GM12878 (cell line): ENCODE data around the gene STRBP. TPM values are rescaled to one million over a fixed set of nuclear protein-coding genes. Genes with fewer than 3 reads are reported as not detected.

Experiments
- ATAC-seq: fragments of 200-7000 bp; cut with Tn5 transposase; 3 replicates; pipeline ENCODE4 v1.9.1; 2020; ENCODE audit warnings: mild to moderate bottlenecking, moderate library complexity
- BruUV-seq: library from RNA; stranded (reverse); fragments of 400-500 nt; replicated peaks from 2 replicates; lab custom pipeline; 2021; lab: Mats Ljungman, UMichigan
- CTCF ChIA-PET: fragments of 300-600 bp; sonication (Branson Sonifier 250); formaldehyde crosslinking; extraction: SDS; loops from one replicate; lab custom pipeline; 2021; ENCODE audit warnings: inconsistent platforms; lab: Yijun Ruan, JAX
- POLR2A ChIA-PET: fragments of 350-600 bp; formaldehyde crosslinking; extraction: SDS; loops from one replicate; lab custom pipeline; 2021; ENCODE audit warnings: inconsistent platforms; lab: Charles Lee
- RAD21 ChIA-PET: fragments of 300-600 bp; sonication (Branson Sonifier 250); formaldehyde crosslinking; loops from one replicate; lab custom pipeline; 2023; ENCODE audit warnings: antibody characterized with exemption; ENCODE audit not compliant: unreplicated experiment; lab: Charles Lee
- SMC1A ChIA-PET: fragments of 300-600 bp; sonication (Branson Sonifier 250); formaldehyde crosslinking; loops from one replicate; lab custom pipeline; 2023; ENCODE audit not compliant: unreplicated experiment, uncharacterized antibody; lab: Charles Lee
- DNase-seq: peaks from one replicate; pipeline ENCODE4 v3.0.0-alpha.2; 2011; ENCODE audit warnings: low read depth, low spot score
- FAIRE-seq: peaks from 3 replicates; lab custom pipeline; 2011; peaks lifted over from hg19 to GRCh38; lab: Jason Lieb, UNC
- H2AFZ ChIP-seq: 2 replicates; pipeline ENCODE4 v1.6.0; 2011; ENCODE audit warnings: low read depth, low read length, control low read depth; ENCODE audit not compliant: control insufficient read depth
- H3K27ac ChIP-seq: 2 replicates; pipeline ENCODE4 v1.5.1; 2011; ENCODE audit warnings: control low read depth; ENCODE audit not compliant: control insufficient read depth, insufficient read depth
- H3K27me3 ChIP-seq, 2 experiments: replicated peaks in 1 of 2; 2 replicates each; pipeline versions ENCODE4 v1.6.0 to v1.6.1; 2011; ENCODE audit warnings: low read length in 1 of 2; ENCODE audit not compliant: control insufficient read depth in 2 of 2, insufficient read depth in 2 of 2
- H3K36me3 ChIP-seq, 2 experiments: 2 replicates each; pipeline ENCODE4 v1.5.1; 2011; ENCODE audit warnings: low read length in 1 of 2; ENCODE audit not compliant: control insufficient read depth in 2 of 2, insufficient read depth in 2 of 2
- H3K4me1 ChIP-seq: 2 replicates; pipeline ENCODE4 v1.6.1; 2011; ENCODE audit warnings: mild to moderate bottlenecking, low read length, moderate library complexity, mixed read lengths; ENCODE audit not compliant: control insufficient read depth, insufficient read depth
- H3K4me2 ChIP-seq: 2 replicates; pipeline ENCODE4 v1.6.0; 2011; ENCODE audit warnings: control low read depth; ENCODE audit not compliant: control insufficient read depth, insufficient read depth
- H3K4me3 ChIP-seq: fragments of 200-600 bp; sonication (generic); 2 replicates; pipeline ENCODE4 v1.5.1; 2016
- H3K79me2 ChIP-seq: 2 replicates; pipeline ENCODE4 v1.6.0; 2011; ENCODE audit warnings: low read length; ENCODE audit not compliant: control insufficient read depth, insufficient read depth
- H3K9ac ChIP-seq: 2 replicates; pipeline ENCODE4 v1.8.0; 2011; ENCODE audit warnings: low read length, control low read depth, mixed read lengths; ENCODE audit not compliant: control insufficient read depth, insufficient read depth
- H3K9me3 ChIP-seq: replicated peaks from 3 replicates; pipeline ENCODE4 v1.5.1; 2011; ENCODE audit warnings: mild to moderate bottlenecking, low read length; ENCODE audit not compliant: control insufficient read depth, insufficient read depth
- H4K20me1 ChIP-seq: 2 replicates; pipeline ENCODE4 v1.6.0; 2011; ENCODE audit not compliant: control insufficient read depth, insufficient read depth
- ATF7 ChIP-seq: fragments of 450-650 bp; IDR thresholded peaks from 2 replicates; pipeline ENCODE4 v1.6.1; 2016; ENCODE audit warnings: low read depth, mild to moderate bottlenecking
- BRCA1 ChIP-seq: IDR thresholded peaks from 2 replicates; pipeline ENCODE4 v1.6.1; 2011; ENCODE audit warnings: low read depth, low read length, improper control_type of control experiment
- EGR1 ChIP-seq, 2 experiments: IDR thresholded peaks; 1 replicate in 1 of 2; 2 replicates in 1 of 2; pipeline ENCODE4 v1.6.1; 2011 to 2012; ENCODE audit warnings: low read depth in 2 of 2, low read length in 2 of 2, borderline replicate concordance in 1 of 2, mild to moderate bottlenecking in 1 of 2, moderate library complexity in 1 of 2
- JUND ChIP-seq: IDR thresholded peaks from 2 replicates; pipeline ENCODE4 v1.6.1; 2012; ENCODE audit warnings: low read depth, mild to moderate bottlenecking, low read length, improper control_type of control experiment, moderate library complexity
- MEF2A ChIP-seq: IDR thresholded peaks from 2 replicates; pipeline ENCODE4 v1.6.1; 2011; ENCODE audit warnings: low read depth, mild to moderate bottlenecking, low read length, moderate library complexity; ENCODE audit not compliant: insufficient read depth
- MEF2B ChIP-seq: fragments of 450-650 bp; IDR thresholded peaks from 2 replicates; pipeline ENCODE4 v1.6.1; 2018; ENCODE audit warnings: mild to moderate bottlenecking, moderate library complexity; ENCODE audit not compliant: partially characterized antibody, poor library complexity, severe bottlenecking
- NR2F1 ChIP-seq: fragments of 450-650 bp; conservative IDR thresholded peaks from 2 replicates; pipeline ENCODE4 v1.6.1; 2017; ENCODE audit warnings: mild to moderate bottlenecking
- RAD21 ChIP-seq: IDR thresholded peaks from 2 replicates; pipeline ENCODE4 v1.6.1; 2011; ENCODE audit warnings: mild to moderate bottlenecking, low read depth, low read length, moderate library complexity; ENCODE audit not compliant: insufficient read depth
- RAD51 ChIP-seq: fragments of 450-650 bp; IDR thresholded peaks from 2 replicates; pipeline ENCODE4 v1.6.1; 2016; ENCODE audit warnings: moderate library complexity, mild to moderate bottlenecking, inconsistent platforms
- RUNX3 ChIP-seq: IDR thresholded peaks from 2 replicates; pipeline ENCODE4 v1.6.1; 2012; ENCODE audit warnings: low read length, inconsistent platforms
- SMAD5 ChIP-seq: IDR thresholded peaks from 2 replicates; pipeline ENCODE4 v1.6.1; 2016; ENCODE audit warnings: antibody characterized with exemption, low read depth
- STAT3 ChIP-seq: IDR thresholded peaks from 2 replicates; pipeline ENCODE4 v1.6.1; 2011; ENCODE audit warnings: low read depth, low read length, improper control_type of control experiment
- TARDBP ChIP-seq: IDR thresholded peaks from 2 replicates; pipeline ENCODE4 v1.6.1; 2016; ENCODE audit warnings: borderline replicate concordance
- TCF3 ChIP-seq: IDR thresholded peaks from 2 replicates; pipeline ENCODE4 v1.6.1; 2012; ENCODE audit warnings: low read depth, mild to moderate bottlenecking, low read length, borderline replicate concordance; ENCODE audit not compliant: insufficient read depth
- ZNF207 ChIP-seq: fragments of 450-650 bp; IDR thresholded peaks from 2 replicates; pipeline ENCODE4 v1.6.1; 2014; ENCODE audit warnings: antibody characterized with exemption, mild to moderate bottlenecking, borderline replicate concordance
- ZNF24 ChIP-seq: fragments of 450-650 bp; IDR thresholded peaks from 2 replicates; pipeline ENCODE4 v1.6.1; 2017; ENCODE audit warnings: antibody characterized with exemption, mild to moderate bottlenecking
- ZNF274 ChIP-seq: IDR thresholded peaks from one replicate; pipeline ENCODE4 v1.8.0; 2011; ENCODE audit not compliant: insufficient read length, insufficient read depth
- WGBS: methylation state at CpG from one replicate; pipeline ENCODE4 v1.1.6; 2016; ENCODE audit warnings: low lambda C conversion rate; ENCODE audit not compliant: insufficient replicate concordance, insufficient coverage; ENCODE audit errors: missing lambda C conversion rate; 5-methylcytosine and 5-hydroxymethylcytosine counted together
- in situ Hi-C: fragments of 300-500 bp; cut with MboI; formaldehyde crosslinking; loops from 9 replicates; pipeline ENCODE4 v1.14.3; 2018; ENCODE audit warnings: mixed read lengths
- intact Hi-C: fragments of 100-400 bp; cut with micrococcal nuclease; formaldehyde crosslinking; loops from one replicate; pipeline ENCODE4 v1.14.2; 2022; ENCODE audit not compliant: unreplicated experiment
- polyA plus RNA-seq, 11 experiments: library from polyadenylated mRNA; depleted of rRNA in 4 of 11; unstranded in 6 of 11; stranded (reverse) in 5 of 11; fragments of >200 nt; fragmentation: Nextera tagmentation in 4 of 11; fragmentation: Illumina TruSeq in 1 of 11; extraction: Ambion mirVana in 4 of 11; extraction: Trizol in 1 of 11; gene quantifications; 1 replicate in 1 of 11; 2 replicates in 10 of 11; pipeline versions ENCODE4 v1.2.1 to v1.2.3, GENCODE V29; 2011 to 2016; ENCODE audit warnings: inconsistent platforms in 2 of 11, missing spikeins in 2 of 11, low read depth in 1 of 11
- total RNA-seq, 4 experiments: library from RNA; depleted of rRNA in 3 of 4; stranded (reverse); fragments of >200 nt in 3 of 4; fragmentation: Illumina TruSeq in 1 of 4; extraction: Trizol in 1 of 4; gene quantifications; 2 replicates each; pipeline versions ENCODE4 v1.2.1 to v1.2.3, GENCODE V29; 2013 to 2021

STRBP gene
- total and polyA plus RNA-seq, 10 of the 15 experiments (the other 5 are each of a cell fraction or from before 2014, with no cell fraction given), result 31.0 to 96.8 (median 71.4) TPM

DNA sequence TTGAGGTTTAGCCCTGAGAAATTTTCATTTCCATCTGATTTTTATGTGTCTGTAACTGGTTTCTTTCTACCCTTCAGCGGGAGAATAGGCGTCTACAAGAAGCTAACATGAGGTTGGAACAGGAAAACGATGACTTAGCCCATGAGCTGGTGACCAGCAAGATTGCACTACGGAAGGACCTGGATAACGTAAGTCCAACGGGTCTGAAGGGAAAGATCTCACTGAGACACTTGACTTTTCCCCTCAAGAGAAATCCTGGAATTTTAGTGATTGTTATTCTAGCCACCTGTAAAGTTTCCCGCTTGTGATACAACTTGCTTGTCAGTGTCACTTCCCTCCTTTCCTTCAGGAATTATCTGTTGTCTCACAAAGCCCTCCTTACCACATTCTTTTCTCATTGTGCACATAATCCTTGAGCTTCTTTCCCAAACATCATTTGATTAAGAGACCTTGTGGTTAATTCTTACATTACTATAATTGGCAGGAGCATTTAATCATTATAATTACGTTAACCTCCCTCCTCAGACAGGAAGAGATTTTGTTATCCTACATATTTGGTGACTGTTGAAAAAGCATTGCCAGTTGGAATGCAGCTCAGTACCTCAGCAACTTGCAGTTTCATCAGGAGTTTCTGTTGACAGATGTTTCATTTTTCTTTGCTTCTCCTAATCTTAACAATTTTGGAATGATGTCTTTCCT is 178.0 kb downstream of the STRBP start:
- Histone ChIP-seq H3K36me3 (peaks cover 0 to 13% of the 10 kb centered on the region in 2 experiments; a peak in 2 of 4 replicates), H3K79me2 (no peaks in the 10 kb centered on the region), H3K4me1 (peaks cover under 1% of the 10 kb centered on the region), H4K20me1 (no peaks in the 10 kb centered on the region), H3K27ac (no peak overlapping the region), H3K4me3 (no peak overlapping the region), H3K27me3 (no peaks in the 10 kb centered on the region), H3K9ac (no peak overlapping the region), H2AFZ (no peak overlapping the region), H3K4me2 (0 out of 2 replicates have a peak overlapping the region, but pooled peaks have one; percentile 12), H3K9me3 (no peaks in the 10 kb centered on the region)
- ChIA-PET CTCF (interaction anchor here (0.6 to 2.0 kb wide), 11 partner anchors 8 to 264 kb away, joined by 3 to 11 read pairs (median 3); no protein-coding TSS in a partner anchor), POLR2A (no interaction called here), SMC1A (interaction anchor here (0.6 to 1.8 kb wide), 10 partner anchors 8 to 259 kb away, joined by 3 to 9 read pairs (median 3); no protein-coding TSS in a partner anchor), RAD21 (interaction anchor here (1.1 kb wide), 1 partner anchor 259 kb away, joined by 3 read pairs; no protein-coding TSS in a partner anchor)
- in situ Hi-C loops, result no loop called here
- FAIRE-seq (no peak), DNase-seq (no peak), ATAC-seq (no peak)
- intact Hi-C loops, result no loop called here
- 75% methylated on average over 8 of the region's 8 CpGs for WGBS
- BruUV-seq, result no TSS peak
- TF ChIP-seq RUNX3 (no peak), ZNF207 (no peak), RAD51 (no peak), JUND (no peak), RAD21 (no peak), ZNF274 (no peak)

- H3K27me3 ChIP-seq, result no peaks in the 10 kb centered on the region
- intact Hi-C loops (no loop called here), in situ Hi-C loops (no loop called here)
- ChIA-PET CTCF (interaction anchor here (0.6 to 2.0 kb wide), 7 partner anchors 12 to 265 kb away, joined by 3 to 11 read pairs (median 5); no protein-coding TSS in a partner anchor), POLR2A (no interaction called here), RAD21 (interaction anchor here (1.1 kb wide), 1 partner anchor 260 kb away, joined by 3 read pairs; no protein-coding TSS in a partner anchor), SMC1A (interaction anchor here (1.1 to 1.8 kb wide), 8 partner anchors 8 to 260 kb away, joined by 3 to 9 read pairs (median 3); no protein-coding TSS in a partner anchor)
- FAIRE-seq (no peak), ATAC-seq (no peak), DNase-seq (no peak)
- BruUV-seq, result no TSS peak
- no peak overlapping the region for H3K27ac ChIP-seq
- no peaks in the 10 kb centered on the region for H3K9me3 ChIP-seq
- no peaks in the 10 kb centered on the region; the same call in 1 of the 2 replicates for H3K4me1 ChIP-seq
- no peak overlapping the region for H3K4me3 ChIP-seq
- H3K36me3 ChIP-seq, result peaks cover 0 to 13% of the 10 kb centered on the region in 2 experiments; a peak in 3 of 4 replicates
- no peak overlapping the region for H2AFZ ChIP-seq
- no peak overlapping the region for H3K9ac ChIP-seq
- H3K79me2 ChIP-seq, result no peaks in the 10 kb centered on the region
- 69% methylated on average over 5 of the region's 5 CpGs for WGBS
- H4K20me1 ChIP-seq, result no peaks in the 10 kb centered on the region
- peak overlapping the region; percentile 12; the same call in 1 of the 2 replicates for H3K4me2 ChIP-seq
- TF ChIP-seq MEF2A (no peak), ATF7 (no peak), BRCA1 (no peak), TARDBP (no peak), TCF3 (no peak), MEF2B (no peak), SMAD5 (no peak), STAT3 (no peak), EGR1 (IDR thresholded peaks at IDR 0.05; ENCODE audit: borderline replicate concordance in 1 of 2, low read depth in 2 of 2, low read length in 2 of 2) (no peak), NR2F1 (no peak), ZNF24 (no peak)
Measured at GRCh38 chr9:123089790-123090189, 178.6 kb downstream of the STRBP start.
